GM18498 (cell line): ENCODE data around the gene DAND5.
"Not testable (repeated sequence)": the region's sequence is repeated elsewhere in the genome, so short reads cannot be mapped to it uniquely, and the experiment has no call there.

Experiments
- ATAC-seq: cut with Tn5 transposase; IDR thresholded peaks from one replicate; pipeline ENCODE4 v1.9.1; 2021; ENCODE audit warnings: mild to moderate bottlenecking, moderate library complexity; ENCODE audit not compliant: unreplicated experiment

The DAND5 gene

GRCh38 chr19:12945479-12946091 is 23.8 kb upstream of the DAND5 start, which contains the start of gene RAD23A:
TSS of gene RAD23A (plus strand) at chr19:12945862. CDS start at chr19:12945949, 87 bp downstream.
- peak; percentile 76 for ATAC-seq

- ATAC-seq, result peak; percentile 29
Measured at GRCh38 chr19:12946092-12946721, 23.2 kb upstream of the DAND5 start.

GRCh38 chr19:12946731-12947496 is 22.5 kb upstream of the DAND5 start:
- ATAC-seq, result no peak

- ATAC-seq, result no peak
Measured at GRCh38 chr19:12947702-12948611, 21.4 kb upstream of the DAND5 start.

- no peak for ATAC-seq
Measured at GRCh38 chr19:12948612-12949362, 20.6 kb upstream of the DAND5 start.

GRCh38 chr19:12949363-12950283 is 19.8 kb upstream of the DAND5 start:
- no peak for ATAC-seq

GRCh38 chr19:12952050-12952449 is 17.3 kb upstream of the DAND5 start:
- not testable (repeated sequence) for ATAC-seq

GRCh38 chr19:12952488-12953137 is 16.8 kb upstream of the DAND5 start:
- no peak for ATAC-seq

- ATAC-seq, result no peak
Measured at GRCh38 chr19:12953138-12953798, 16.1 kb upstream of the DAND5 start.

GRCh38 chr19:12953799-12954611 is 15.4 kb upstream of the DAND5 start:
- ATAC-seq, result no peak

- no peak for ATAC-seq
Measured at GRCh38 chr19:12954612-12954962, 14.8 kb upstream of the DAND5 start.

GRCh38 chr19:12955575-12955974 is 13.8 kb upstream of the DAND5 start:
- not testable (repeated sequence) for ATAC-seq

GRCh38 chr19:12955996-12956395 is 13.4 kb upstream of the DAND5 start:
- no peak for ATAC-seq

GRCh38 chr19:12956446-12957388 is 12.7 kb upstream of the DAND5 start, which contains the start of gene GADD45GIP1:
TSS of gene GADD45GIP1 (minus strand) at chr19:12957223. CDS start at chr19:12957212, 11 bp downstream.
- ATAC-seq, result peak; percentile 78

- not testable (repeated sequence) for ATAC-seq
Measured at GRCh38 chr19:12957389-12957952, 11.9 kb upstream of the DAND5 start.

- no peak for ATAC-seq
Measured at GRCh38 chr19:12959481-12959880, 9.9 kb upstream of the DAND5 start.
